Keratinocyte (primary cell): Measurements from ENCODE around the gene KLF11. TPM values are rescaled to one million over a fixed set of nuclear protein-coding genes. Genes with fewer than 3 reads are reported as not detected.
"Not testable (repeated sequence)": the region's sequence is repeated elsewhere in the genome, so short reads cannot be mapped to it uniquely, and the experiment has no call there.

Experiments
- DNase-seq: peaks from one replicate; pipeline ENCODE4 v3.0.0-alpha.2; 2011; ENCODE audit warnings: low read depth, missing footprints, low spot score
- FAIRE-seq: peaks from 2 replicates; lab custom pipeline; 2011; peaks lifted over from hg19 to GRCh38; lab: Jason Lieb, UNC
- H2AFZ ChIP-seq: 2 replicates; pipeline ENCODE4 v1.6.0; 2012; ENCODE audit warnings: low read length, control low read depth, inconsistent platforms; ENCODE audit not compliant: control insufficient read depth
- H3K27ac ChIP-seq: 2 replicates; pipeline ENCODE4 v1.5.1; 2011; ENCODE audit warnings: low read length; ENCODE audit not compliant: control insufficient read depth, insufficient read depth
- H3K27me3 ChIP-seq: 3 replicates; pipeline ENCODE4 v1.6.0; 2011; ENCODE audit warnings: low read length; ENCODE audit not compliant: control insufficient read depth, insufficient read depth; ENCODE audit errors: extremely low read depth
- H3K36me3 ChIP-seq, 2 experiments: 2 replicates in 1 of 2; 3 replicates in 1 of 2; pipeline ENCODE4 v1.5.1; 2011; ENCODE audit warnings: low read length in 2 of 2, mild to moderate bottlenecking in 1 of 2; ENCODE audit not compliant: control insufficient read depth in 2 of 2, insufficient read depth in 2 of 2; ENCODE audit errors: extremely low read depth in 1 of 2
- H3K4me1 ChIP-seq: 3 replicates; pipeline ENCODE4 v1.5.1; 2011; ENCODE audit warnings: low read length; ENCODE audit not compliant: control insufficient read depth, insufficient read depth; ENCODE audit errors: extremely low read depth
- H3K4me2 ChIP-seq: 3 replicates; pipeline ENCODE4 v1.6.0; 2011; ENCODE audit warnings: low read depth, low read length; ENCODE audit not compliant: control insufficient read depth, insufficient read depth; ENCODE audit errors: extremely low read depth
- H3K4me3 ChIP-seq, 3 experiments: fragments of 200-600 bp in 1 of 3; sonication (generic) in 1 of 3; 2 replicates in 2 of 3; 3 replicates in 1 of 3; pipeline ENCODE4 v1.5.1; 2011 to 2016; ENCODE audit warnings: low read length in 3 of 3, mild to moderate bottlenecking in 3 of 3, control low read depth in 2 of 3, inconsistent platforms in 1 of 3, low read depth in 1 of 3, mixed read lengths in 1 of 3, mixed run types in 1 of 3, moderate library complexity in 1 of 3; ENCODE audit not compliant: control insufficient read depth in 2 of 3, insufficient read depth in 2 of 3; ENCODE audit errors: extremely low read depth in 1 of 3
- H3K79me2 ChIP-seq: 2 replicates; pipeline ENCODE4 v1.6.0; 2012; ENCODE audit warnings: low read length; ENCODE audit not compliant: control insufficient read depth, insufficient read depth
- H3K9ac ChIP-seq: 3 replicates; pipeline ENCODE4 v1.6.0; 2011; ENCODE audit warnings: low read length; ENCODE audit not compliant: control insufficient read depth, insufficient read depth; ENCODE audit errors: extremely low read depth
- H3K9me1 ChIP-seq: 3 replicates; pipeline ENCODE4 v1.6.0; 2011; ENCODE audit warnings: low read length; ENCODE audit not compliant: control insufficient read depth, insufficient read depth; ENCODE audit errors: extremely low read depth
- H3K9me3 ChIP-seq: 2 replicates; pipeline ENCODE4 v1.5.1; 2012; ENCODE audit warnings: low read depth, low read length; ENCODE audit not compliant: control insufficient read depth
- H4K20me1 ChIP-seq: 3 replicates; pipeline ENCODE4 v1.6.0; 2011; ENCODE audit warnings: low read length; ENCODE audit not compliant: control insufficient read depth, insufficient read depth; ENCODE audit errors: extremely low read depth
- CTCF ChIP-seq, 3 experiments: IDR thresholded peaks in 1 of 3; conservative IDR thresholded peaks in 1 of 3; optimal IDR thresholded peaks in 1 of 3; 2 replicates in 2 of 3; 3 replicates in 1 of 3; pipeline versions ENCODE3 to v1.5.1; 2011; ENCODE audit warnings: low read length in 3 of 3, mild to moderate bottlenecking in 3 of 3, moderate library complexity in 2 of 3, control low read depth in 1 of 3, inconsistent platforms in 1 of 3; ENCODE audit not compliant: insufficient read depth in 2 of 3; ENCODE audit errors: extremely low read depth in 1 of 3
- EZH2 ChIP-seq: IDR thresholded peaks from one replicate; pipeline ENCODE4 v1.6.1; 2012; ENCODE audit warnings: inconsistent platforms, mild to moderate bottlenecking, low read length, moderate library complexity
- dilution Hi-C: fragments of 300-500 bp; cut with MboI; formaldehyde crosslinking; loops from one replicate; pipeline ENCODE4 v1.7.0; 2020; ENCODE audit warnings: low sequenced_read_pairs; ENCODE audit not compliant: extremely low pct_ligation_motif_present
- polyA plus RNA-seq, 5 experiments: library from polyadenylated mRNA; depleted of rRNA in 3 of 5; stranded (reverse) in 3 of 5; stranded (forward) in 1 of 5; unstranded in 1 of 5; fragments of >200 nt; gene quantifications; 1 replicate in 1 of 5; 2 replicates in 3 of 5; 3 replicates in 1 of 5; pipeline versions ENCODE4 v1.2.1 to v1.2.3, GENCODE V29; 2011 to 2012; ENCODE audit warnings: missing spikeins in 2 of 5, low read depth in 1 of 5, low replicate concordance in 1 of 5

The KLF11 gene
- polyA plus RNA-seq, 1 donor (not counting 4 experiments of a cell fraction or from before 2014, with no cell fraction given) = 7.0 TPM

- H2AFZ ChIP-seq, H3K9me1 ChIP-seq, FAIRE-seq, H3K4me3 ChIP-seq, H3K4me1 ChIP-seq, H3K36me3 ChIP-seq, H3K27me3 ChIP-seq, H3K79me2 ChIP-seq, dilution Hi-C loops, H3K4me2 ChIP-seq, H4K20me1 ChIP-seq: not testable (repeated sequence)
- Histone ChIP-seq H3K27ac (peak overlapping the region; percentile 33), H3K9ac (peak overlapping the region; percentile 3), H3K9me3 (peaks cover 19% of the 10 kb centered on the region)
- DNase-seq = peak; percentile 66
Observed at GRCh38 chr2:10012366-10012962, 30.9 kb upstream of the KLF11 start.

GRCh38 chr2:10012963-10013461 is 30.3 kb upstream of the KLF11 start:
- no peaks in the 10 kb centered on the region for H3K36me3 ChIP-seq
- peaks cover 19% of the 10 kb centered on the region for H3K9me3 ChIP-seq
- H3K9ac ChIP-seq = peak overlapping the region; percentile 3
- H3K9me1 ChIP-seq = no peaks in the 10 kb centered on the region
- no peak overlapping the region for H2AFZ ChIP-seq
- no peaks in the 10 kb centered on the region for H4K20me1 ChIP-seq
- peak overlapping the region; percentile 33 for H3K27ac ChIP-seq
- H3K79me2 ChIP-seq = no peaks in the 10 kb centered on the region
- TF ChIP-seq EZH2 (no peak), CTCF (optimal IDR thresholded peaks at IDR 0.05 in 1 of 3, IDR thresholded peaks at IDR 0.05 in 1 of 3, conservative IDR thresholded peaks at IDR 0.05 in 1 of 3; ENCODE audit: extremely low read depth in 1 of 3, insufficient read depth in 2 of 3, low read length in 3 of 3) (no peak)
- no peaks in the 10 kb centered on the region for H3K27me3 ChIP-seq
- H3K4me3 ChIP-seq = no peak overlapping the region
- dilution Hi-C loops = no loop called here
- no peak for DNase-seq
- FAIRE-seq = no peak
- no peaks in the 10 kb centered on the region for H3K4me1 ChIP-seq
- H3K4me2 ChIP-seq = no peak overlapping the region

GRCh38 chr2:10013651-10014417 is 29.5 kb upstream of the KLF11 start:
- dilution Hi-C loops, FAIRE-seq, H3K4me1 ChIP-seq, H3K79me2 ChIP-seq, H3K36me3 ChIP-seq, H3K9ac ChIP-seq, H3K27me3 ChIP-seq, H3K4me3 ChIP-seq, H3K9me1 ChIP-seq, DNase-seq, H4K20me1 ChIP-seq, H2AFZ ChIP-seq, H3K4me2 ChIP-seq: not testable (repeated sequence)
- H3K27ac ChIP-seq = peak overlapping the region; percentile 43
- H3K9me3 ChIP-seq = peaks cover 19% of the 10 kb centered on the region
